ENCODE results near the gene SCYGR4.

DNA sequence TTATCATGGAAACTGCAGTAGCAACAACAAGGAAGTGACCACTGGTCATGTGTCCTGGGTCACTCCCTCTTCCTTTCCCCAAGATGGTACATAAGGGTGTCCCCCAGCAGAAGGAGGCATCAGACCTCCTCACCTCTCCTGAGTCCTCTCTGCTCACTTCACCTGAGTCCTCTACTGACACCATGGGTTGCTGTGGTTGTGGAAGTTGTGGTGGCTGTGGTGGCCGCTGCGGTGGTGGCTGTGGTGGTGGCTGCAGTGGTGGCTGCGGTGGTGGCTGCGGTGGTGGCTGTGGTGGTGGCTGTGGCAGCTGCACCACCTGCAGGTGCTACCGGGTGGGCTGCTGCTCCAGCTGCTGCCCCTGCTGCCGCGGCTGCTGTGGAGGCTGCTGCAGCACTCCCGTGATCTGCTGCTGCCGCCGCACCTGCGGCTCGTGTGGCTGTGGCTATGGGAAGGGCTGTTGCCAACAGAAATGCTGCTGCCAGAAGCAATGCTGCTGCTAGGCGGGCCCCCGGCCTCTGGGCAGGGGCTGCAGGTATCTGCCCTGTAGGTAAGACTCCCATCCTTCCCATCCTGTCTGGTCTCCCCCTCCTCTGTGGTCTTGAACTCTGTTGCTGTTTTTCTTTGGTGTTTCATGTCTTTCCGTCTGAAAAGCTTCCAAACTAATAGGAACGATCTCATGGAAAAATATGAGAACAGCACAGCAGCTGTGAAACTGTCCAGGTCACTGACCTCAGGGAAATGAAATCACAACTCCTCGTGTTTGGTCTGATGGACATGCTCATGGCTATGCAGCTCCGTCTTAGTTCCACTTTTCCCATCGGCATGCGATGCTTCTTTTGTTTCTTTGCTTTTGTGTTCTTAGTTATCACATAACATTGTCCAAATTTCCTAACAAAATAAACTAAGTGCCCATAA, at the start of gene SCYGR4:
- TF ChIP-seq, protein P1, sequence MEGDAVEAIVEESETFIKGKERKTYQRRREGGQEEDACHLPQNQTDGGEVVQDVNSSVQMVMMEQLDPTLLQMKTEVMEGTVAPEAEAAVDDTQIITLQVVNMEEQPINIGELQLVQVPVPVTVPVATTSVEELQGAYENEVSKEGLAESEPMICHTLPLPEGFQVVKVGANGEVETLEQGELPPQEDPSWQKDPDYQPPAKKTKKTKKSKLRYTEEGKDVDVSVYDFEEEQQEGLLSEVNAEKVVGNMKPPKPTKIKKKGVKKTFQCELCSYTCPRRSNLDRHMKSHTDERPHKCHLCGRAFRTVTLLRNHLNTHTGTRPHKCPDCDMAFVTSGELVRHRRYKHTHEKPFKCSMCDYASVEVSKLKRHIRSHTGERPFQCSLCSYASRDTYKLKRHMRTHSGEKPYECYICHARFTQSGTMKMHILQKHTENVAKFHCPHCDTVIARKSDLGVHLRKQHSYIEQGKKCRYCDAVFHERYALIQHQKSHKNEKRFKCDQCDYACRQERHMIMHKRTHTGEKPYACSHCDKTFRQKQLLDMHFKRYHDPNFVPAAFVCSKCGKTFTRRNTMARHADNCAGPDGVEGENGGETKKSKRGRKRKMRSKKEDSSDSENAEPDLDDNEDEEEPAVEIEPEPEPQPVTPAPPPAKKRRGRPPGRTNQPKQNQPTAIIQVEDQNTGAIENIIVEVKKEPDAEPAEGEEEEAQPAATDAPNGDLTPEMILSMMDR (IDR thresholded peaks at IDR 0.05): no peak
- TF ChIP-seq POLR2A (IDR thresholded peaks at IDR 0.05): no peak

Measured in esophagus squamous epithelium (tissue), 4 donors.